GM12872 (cell line): ENCODE data around the gene KIR3DL2.
"Not testable (repeated sequence)": the region's sequence is repeated elsewhere in the genome, so short reads cannot be mapped to it uniquely, and the experiment has no call there.

ENCODE experiments used
- CTCF ChIP-seq: IDR thresholded peaks from 3 replicates; pipeline ENCODE4 v1.5.1; 2011; ENCODE audit warnings: low read depth, mild to moderate bottlenecking, low read length, moderate library complexity; ENCODE audit not compliant: insufficient read depth

The KIR3DL2 gene

GRCh38 chr19:54817670-54818536 is 32.3 kb upstream of the KIR3DL2 start:
- no peak for TF ChIP-seq CTCF

GRCh38 chr19:54832496-54832895 is 17.7 kb upstream of the KIR3DL2 start, which contains the start of gene KIR2DS4:
Gene KIR2DS4 (plus strand): TSS chr19:54832676.
- TF ChIP-seq CTCF: not testable (repeated sequence)

DNA sequence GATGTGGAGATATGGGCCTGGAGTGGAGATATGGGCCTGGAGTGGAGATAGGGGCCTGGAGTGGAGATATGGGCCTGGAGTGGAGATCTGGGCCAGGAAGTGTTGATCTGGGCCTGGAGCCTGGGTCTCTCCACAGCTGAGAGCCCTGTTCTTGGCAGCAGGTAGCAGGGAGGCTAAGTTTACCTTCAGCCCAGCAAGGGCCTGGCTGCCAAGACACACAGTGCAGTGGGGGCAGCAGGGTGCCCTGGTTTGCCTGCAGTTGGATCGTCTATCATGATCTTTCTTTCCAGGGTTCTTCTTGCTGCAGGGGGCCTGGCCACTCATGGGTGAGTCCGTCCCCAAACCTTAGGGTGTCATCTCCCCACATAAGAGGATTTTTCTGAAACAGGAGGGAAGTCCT is 687 bp downstream of the KIR3DL2 start:
- TF ChIP-seq CTCF: no peak

GRCh38 chr19:54851353-54851752 is 1.1 kb downstream of the KIR3DL2 start:
- no peak for TF ChIP-seq CTCF

GRCh38 chr19:54871696-54872095 is 21.5 kb downstream of the KIR3DL2 start:
- TF ChIP-seq CTCF: no peak

DNA sequence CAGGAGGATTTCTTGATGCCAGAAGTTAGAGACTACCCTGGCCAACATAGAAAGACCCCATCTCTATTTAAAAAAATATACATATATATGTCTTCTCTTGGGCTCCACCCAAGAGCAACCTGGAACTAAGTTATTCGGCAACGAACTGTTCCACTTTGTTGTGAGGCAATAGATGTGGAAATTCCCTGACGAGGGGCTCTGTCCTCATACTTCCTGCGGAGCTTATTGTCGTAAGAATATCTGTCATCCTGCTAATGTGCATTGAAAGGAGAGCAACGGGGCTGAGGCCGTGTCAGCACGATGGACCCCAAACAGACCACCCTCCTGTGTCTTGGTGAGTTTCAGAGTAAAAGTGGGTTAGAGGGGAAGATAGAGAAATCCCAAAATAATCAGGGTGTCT is 23.7 kb downstream of the KIR3DL2 start, which contains the start of gene FCAR:
Gene FCAR (plus strand): TSS at position 246 of the 400 bp plus-strand sequence. CDS start 55 bp downstream, at position 301.
- no peak for TF ChIP-seq CTCF

- TF ChIP-seq CTCF: no peak
Measured at GRCh38 chr19:54875506-54875905, 25.3 kb downstream of the KIR3DL2 start.
